Measurements from ENCODE around the gene GDE1.

The GDE1 gene

DNA sequence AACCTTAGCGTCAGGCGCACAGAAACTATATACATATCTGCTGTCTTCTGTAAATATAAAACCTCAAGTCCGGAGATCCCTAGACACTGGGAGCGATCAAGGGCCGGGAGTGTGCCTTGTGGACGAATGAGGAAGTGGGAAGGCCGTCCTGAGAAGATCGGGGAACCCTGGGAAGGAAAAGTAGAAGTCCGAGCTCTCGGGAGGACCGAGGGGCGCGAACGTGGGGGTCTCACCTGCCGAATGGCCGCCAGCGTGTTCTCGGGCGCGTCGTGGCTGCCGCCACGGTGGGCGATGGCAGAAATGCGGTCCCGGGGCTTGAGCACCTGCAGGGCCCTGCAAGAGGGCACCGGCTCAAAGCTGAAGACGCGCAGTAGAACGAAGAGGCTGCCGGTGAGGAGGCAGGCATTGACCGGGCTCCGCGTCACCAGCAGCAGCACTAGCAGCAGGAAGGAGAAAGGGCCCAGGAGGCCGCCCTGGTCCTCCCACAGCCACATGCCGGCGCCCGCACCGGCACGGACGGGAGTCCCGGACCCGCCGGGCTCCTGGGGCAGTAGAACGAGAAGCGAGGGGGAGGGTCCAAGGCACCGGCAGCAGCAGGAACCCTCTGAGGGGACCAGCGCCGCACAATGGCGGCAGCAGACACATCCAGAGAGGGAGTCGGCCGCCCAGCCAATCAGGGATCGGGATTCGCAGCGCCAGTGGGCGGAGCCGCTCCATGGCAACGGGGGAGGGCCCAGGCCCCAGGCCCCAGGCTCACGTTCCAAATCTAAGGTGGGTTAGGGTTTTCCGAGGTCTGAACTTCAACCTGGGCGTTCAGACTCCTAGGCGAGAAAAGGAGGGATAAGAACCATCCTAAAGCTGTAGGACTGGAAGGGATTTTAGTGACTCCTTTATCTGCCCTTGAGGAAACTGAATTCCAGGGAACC, at the start of gene GDE1:
GDE1 (minus strand) TSS at position 628 of the 926 bp plus-strand sequence; CDS start at position 494, 134 bp downstream.
- Histone ChIP-seq H4K20me1 (ENCODE audit: insufficient read depth, low read length, poor library complexity, severe bottlenecking) (peaks cover 35% of the 10 kb centered on the region), H3K9me2 (replicated peaks; ENCODE audit: low read depth, low read length) (no peaks in the 10 kb centered on the region), H3K4me3 (ENCODE audit: low read length, poor library complexity, severe bottlenecking) (peak within 1 kb of the TSS; percentile 96), H3K4me1 (ENCODE audit: insufficient read depth, low read length, poor library complexity, severe bottlenecking) (peaks cover 55% of the 10 kb centered on the region), H3K79me2 (ENCODE audit: insufficient read depth, low read length) (peaks cover 78% of the 10 kb centered on the region), H3K9me3 (ENCODE audit: insufficient read depth, low read depth, low read length) (no peaks in the 10 kb centered on the region), H3K4me2 (ENCODE audit: low read depth, low read length, poor library complexity, severe bottlenecking) (peak within 1 kb of the TSS; percentile 81), H3K27me3 (ENCODE audit: insufficient read depth, low read length, poor library complexity, severe bottlenecking) (peaks cover 7% of the 10 kb centered on the region), H3K36me3 (ENCODE audit: insufficient read depth, low read length) (peaks cover 3% of the 10 kb centered on the region; the same call in 1 of the 2 replicates), H3F3A (ENCODE audit: low read depth) (no peaks in the 10 kb centered on the region), H3K9ac (ENCODE audit: low read depth, low read length, poor library complexity, severe bottlenecking) (peak within 1 kb of the TSS; percentile 91), H2AFZ (ENCODE audit: low read length) (peak within 1 kb of the TSS; percentile 60)
- TF ChIP-seq EZH2phosphoT487 (IDR thresholded peaks at IDR 0.05; ENCODE audit: borderline replicate concordance): no peak
- peak; percentile 36 for TF ChIP-seq CTCF (conservative IDR thresholded peaks at IDR 0.05; ENCODE audit: low read length)

DNA sequence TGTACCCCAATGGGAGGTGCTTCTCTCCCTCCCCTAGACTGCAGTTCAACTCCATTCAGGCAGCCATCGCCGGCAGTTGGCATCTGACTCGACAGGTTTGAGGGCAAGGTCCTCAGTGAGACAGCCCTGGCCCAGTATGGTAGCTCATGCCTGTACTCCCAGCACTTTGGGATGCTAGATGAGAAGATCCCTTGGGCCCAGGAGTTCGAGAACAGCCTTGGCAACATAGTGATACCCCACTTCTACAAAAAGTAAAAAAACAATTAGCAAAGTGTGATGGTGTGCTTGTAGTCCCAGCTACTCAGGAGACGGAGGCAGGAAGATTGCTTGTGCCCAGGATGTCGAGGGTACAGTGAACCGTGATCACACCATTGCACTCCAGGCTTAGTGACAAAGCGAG, 45.7 kb upstream of the GDE1 start:
- Histone ChIP-seq H3K36me3 (ENCODE audit: insufficient read depth, low read length) (no peaks in the 10 kb centered on the region; the same call in 1 of the 2 replicates), H3F3A (ENCODE audit: low read depth) (no peaks in the 10 kb centered on the region), H3K27me3 (ENCODE audit: insufficient read depth, low read length, poor library complexity, severe bottlenecking) (no peaks in the 10 kb centered on the region), H3K79me2 (ENCODE audit: insufficient read depth, low read length) (no peaks in the 10 kb centered on the region), H3K4me3 (ENCODE audit: low read length, poor library complexity, severe bottlenecking) (no peak overlapping the region), H3K9me2 (replicated peaks; ENCODE audit: low read depth, low read length) (no peaks in the 10 kb centered on the region), H3K4me2 (ENCODE audit: low read depth, low read length, poor library complexity, severe bottlenecking) (no peak overlapping the region), H3K9ac (ENCODE audit: low read depth, low read length, poor library complexity, severe bottlenecking) (no peak overlapping the region), H3K4me1 (ENCODE audit: insufficient read depth, low read length, poor library complexity, severe bottlenecking) (no peaks in the 10 kb centered on the region), H4K20me1 (ENCODE audit: insufficient read depth, low read length, poor library complexity, severe bottlenecking) (no peaks in the 10 kb centered on the region), H2AFZ (ENCODE audit: low read length) (no peak overlapping the region), H3K9me3 (ENCODE audit: insufficient read depth, low read depth, low read length) (no peaks in the 10 kb centered on the region)
- TF ChIP-seq EZH2phosphoT487 (IDR thresholded peaks at IDR 0.05; ENCODE audit: borderline replicate concordance) (no peak), CTCF (conservative IDR thresholded peaks at IDR 0.05; ENCODE audit: low read length) (no peak)

- no peaks in the 10 kb centered on the region; the same call in 1 of the 2 replicates for H3K36me3 ChIP-seq (ENCODE audit: insufficient read depth, low read length)
- H3K9ac ChIP-seq (ENCODE audit: low read depth, low read length, poor library complexity, severe bottlenecking): no peak overlapping the region
- TF ChIP-seq EZH2phosphoT487 (IDR thresholded peaks at IDR 0.05; ENCODE audit: borderline replicate concordance) (no peak), CTCF (conservative IDR thresholded peaks at IDR 0.05; ENCODE audit: low read length) (no peak)
- H3K9me2 ChIP-seq (replicated peaks; ENCODE audit: low read depth, low read length): no peaks in the 10 kb centered on the region
- H3K4me3 ChIP-seq (ENCODE audit: low read length, poor library complexity, severe bottlenecking): no peak overlapping the region
- no peaks in the 10 kb centered on the region for H4K20me1 ChIP-seq (ENCODE audit: insufficient read depth, low read length, poor library complexity, severe bottlenecking)
- H3K9me3 ChIP-seq (ENCODE audit: insufficient read depth, low read depth, low read length): no peaks in the 10 kb centered on the region
- no peak overlapping the region for H3K4me2 ChIP-seq (ENCODE audit: low read depth, low read length, poor library complexity, severe bottlenecking)
- H3K27me3 ChIP-seq (ENCODE audit: insufficient read depth, low read length, poor library complexity, severe bottlenecking): no peaks in the 10 kb centered on the region
- no peaks in the 10 kb centered on the region for H3K4me1 ChIP-seq (ENCODE audit: insufficient read depth, low read length, poor library complexity, severe bottlenecking)
- no peaks in the 10 kb centered on the region for H3F3A ChIP-seq (ENCODE audit: low read depth)
- no peaks in the 10 kb centered on the region for H3K79me2 ChIP-seq (ENCODE audit: insufficient read depth, low read length)
- no peak overlapping the region for H2AFZ ChIP-seq (ENCODE audit: low read length)
Measured at GRCh38 chr16:19566362-19566761, 44.5 kb upstream of the GDE1 start.
